GM21717 (cell line): Measurements from ENCODE around the gene FAM47C.
"Not testable (repeated sequence)": the region's sequence is repeated elsewhere in the genome, so short reads cannot be mapped to it uniquely, and the experiment has no call there.

Experiments
- ATAC-seq: cut with Tn5 transposase; IDR thresholded peaks from one replicate; pipeline ENCODE4 v1.9.1; 2021; ENCODE audit warnings: mild to moderate bottlenecking, moderate library complexity; ENCODE audit not compliant: unreplicated experiment

Gene FAM47C

DNA sequence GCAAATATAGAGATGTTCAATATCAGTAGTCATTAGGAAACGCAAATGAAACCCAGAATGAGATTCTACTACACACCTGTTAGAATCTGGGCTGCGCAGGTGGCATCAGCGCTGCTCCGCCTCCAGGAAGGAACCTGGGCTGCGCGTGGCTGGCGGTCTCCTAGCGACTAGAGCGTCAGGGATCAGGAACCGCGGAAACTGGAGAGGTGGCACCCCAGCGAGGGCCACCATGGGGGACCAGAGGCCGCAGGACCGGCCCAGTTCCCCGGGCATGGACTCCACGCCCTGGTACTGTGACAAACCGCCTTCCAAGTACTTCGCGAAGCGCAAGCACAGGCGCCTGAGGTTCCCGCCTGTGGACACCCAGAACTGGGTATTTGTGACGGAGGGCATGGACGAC is at the start of gene FAM47C:
FAM47C (plus strand) TSS at position 185 of the 400 bp plus-strand sequence; CDS start at position 230, 45 bp downstream.
- not testable (repeated sequence) for ATAC-seq

DNA sequence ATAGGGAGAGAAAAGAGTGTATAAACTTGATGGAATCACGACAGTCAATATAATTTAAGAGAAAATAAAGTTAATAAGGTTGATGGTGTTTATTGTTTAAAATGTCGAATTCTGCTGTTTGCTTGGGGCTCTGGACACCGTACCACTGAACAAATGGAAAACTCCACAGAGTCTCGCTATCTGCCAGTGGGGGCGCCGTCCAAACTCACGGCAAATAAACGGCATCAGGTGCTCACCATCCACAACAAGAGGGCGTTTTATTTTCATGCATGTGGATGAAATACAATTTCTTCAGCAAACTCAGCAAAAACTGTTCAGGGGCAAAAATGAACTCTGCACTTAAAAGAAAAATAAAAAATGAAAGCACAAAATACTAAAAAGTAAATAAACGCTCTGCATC is 46.6 kb upstream of the FAM47C start:
- ATAC-seq: no peak

GRCh38 chrX:36963069-36963808 is 44.9 kb upstream of the FAM47C start:
- ATAC-seq: no peak

DNA sequence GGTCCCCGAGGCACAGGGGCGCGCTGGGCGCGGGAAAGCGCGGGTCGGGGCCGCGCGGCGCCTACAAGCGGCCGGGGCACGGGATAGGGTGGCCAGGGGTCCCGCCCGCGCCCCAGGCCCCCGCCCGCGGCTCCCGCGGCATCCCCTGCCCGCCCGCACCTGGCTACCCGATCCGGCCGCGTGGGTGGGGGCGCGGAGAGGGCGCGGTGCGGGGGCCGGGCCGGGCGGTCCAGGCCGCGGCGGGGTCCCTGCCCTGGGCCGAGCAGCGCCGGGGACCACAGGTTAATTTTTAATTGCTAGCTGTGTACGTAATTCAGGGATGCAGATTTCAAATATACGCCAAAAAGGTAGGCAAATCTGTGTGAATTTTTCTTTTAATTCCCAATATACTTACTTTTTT is 44.3 kb upstream of the FAM47C start:
- no peak for ATAC-seq

DNA sequence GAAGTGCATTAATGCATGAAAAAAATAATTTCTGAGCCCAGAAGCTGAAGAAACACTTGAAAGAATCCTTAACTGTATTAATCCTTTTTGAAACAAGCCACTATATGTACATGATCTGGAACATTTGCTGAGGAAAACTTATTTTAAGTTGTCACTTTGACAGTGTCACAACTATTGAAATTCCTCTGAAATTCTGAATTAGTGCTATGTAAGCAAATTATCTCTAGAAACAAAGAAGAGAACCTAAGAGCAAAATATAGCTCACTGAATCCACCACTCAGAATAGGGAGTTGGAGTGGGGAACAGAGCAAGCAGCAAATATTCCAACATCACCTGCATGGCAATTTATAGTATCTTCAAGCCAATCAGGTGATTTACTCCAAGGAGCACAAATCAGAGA is 34.6 kb upstream of the FAM47C start:
- no peak for ATAC-seq

DNA sequence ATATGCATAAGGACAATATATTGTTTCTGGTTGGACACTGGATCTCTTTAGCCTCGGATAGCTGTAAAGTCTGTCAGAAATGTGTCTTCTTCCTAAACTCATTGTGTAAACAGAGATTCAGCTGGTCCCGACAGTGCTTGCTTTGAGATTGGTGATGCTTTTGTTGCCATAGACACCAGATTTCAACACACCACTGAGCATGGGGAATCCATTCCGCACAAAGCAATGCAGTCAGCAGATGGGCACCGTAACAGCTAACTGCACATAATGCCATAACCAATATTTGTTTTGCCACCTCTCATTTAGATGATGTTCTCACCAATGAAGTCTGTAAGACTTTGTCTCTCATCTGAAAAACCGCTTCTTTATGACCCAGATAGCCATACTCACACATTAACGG is 33.3 kb upstream of the FAM47C start:
- ATAC-seq: no peak

GRCh38 chrX:36978886-36979285 is 29.3 kb upstream of the FAM47C start:
- no peak for ATAC-seq

GRCh38 chrX:36983831-36984230 is 24.3 kb upstream of the FAM47C start:
- ATAC-seq: no peak

GRCh38 chrX:36985416-36986209 is 22.6 kb upstream of the FAM47C start:
- not testable (repeated sequence) for ATAC-seq

- no peak for ATAC-seq
Measured at GRCh38 chrX:36986231-36986630, 21.9 kb upstream of the FAM47C start.

DNA sequence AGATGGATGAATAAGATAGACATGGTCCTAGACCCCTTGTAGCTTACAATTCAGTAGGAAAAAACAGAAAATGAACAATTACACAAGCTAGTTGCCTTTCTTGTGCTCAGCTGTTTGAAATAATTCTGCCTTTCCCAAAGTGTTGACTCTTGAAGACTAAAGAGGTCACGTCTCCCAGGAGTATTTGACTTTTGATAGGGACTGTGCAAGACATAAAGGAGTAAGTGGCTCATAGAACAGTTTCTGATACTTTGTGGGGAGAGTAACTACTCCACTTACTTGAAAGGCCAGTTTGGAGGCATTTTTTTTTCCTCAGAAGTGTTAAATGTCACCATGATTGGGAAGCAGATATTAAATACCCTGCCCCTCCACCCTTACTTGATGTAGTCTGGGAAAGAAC is 21.0 kb upstream of the FAM47C start:
- not testable (repeated sequence) for ATAC-seq

- ATAC-seq: no peak
Measured at GRCh38 chrX:37000140-37000539, 8.0 kb upstream of the FAM47C start.

GRCh38 chrX:37010496-37010895 is 2.3 kb downstream of the FAM47C start:
- no peak for ATAC-seq

DNA sequence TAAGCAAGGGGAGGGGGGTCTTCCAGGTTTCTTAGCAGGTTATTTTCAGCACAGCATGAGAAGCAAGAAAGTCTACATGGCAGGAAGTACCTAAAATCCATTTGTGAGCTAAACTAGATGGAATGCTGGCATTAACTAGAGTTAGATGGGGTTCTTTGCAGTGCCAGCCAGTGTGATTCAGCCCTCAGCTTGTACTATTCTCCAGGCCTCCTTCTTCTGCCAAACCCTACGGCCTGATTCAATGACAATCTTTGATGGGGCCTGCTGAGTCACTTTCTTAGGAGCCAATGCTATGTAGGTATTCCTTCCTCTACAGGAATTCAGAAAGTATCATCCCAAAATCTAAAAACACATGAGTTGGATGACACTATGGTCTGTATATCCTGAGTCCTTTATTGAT is 26.1 kb downstream of the FAM47C start:
- not testable (repeated sequence) for ATAC-seq

GRCh38 chrX:37036674-37037220 is 28.6 kb downstream of the FAM47C start:
- not testable (repeated sequence) for ATAC-seq

GRCh38 chrX:37038814-37039213 is 30.6 kb downstream of the FAM47C start:
- not testable (repeated sequence) for ATAC-seq

DNA sequence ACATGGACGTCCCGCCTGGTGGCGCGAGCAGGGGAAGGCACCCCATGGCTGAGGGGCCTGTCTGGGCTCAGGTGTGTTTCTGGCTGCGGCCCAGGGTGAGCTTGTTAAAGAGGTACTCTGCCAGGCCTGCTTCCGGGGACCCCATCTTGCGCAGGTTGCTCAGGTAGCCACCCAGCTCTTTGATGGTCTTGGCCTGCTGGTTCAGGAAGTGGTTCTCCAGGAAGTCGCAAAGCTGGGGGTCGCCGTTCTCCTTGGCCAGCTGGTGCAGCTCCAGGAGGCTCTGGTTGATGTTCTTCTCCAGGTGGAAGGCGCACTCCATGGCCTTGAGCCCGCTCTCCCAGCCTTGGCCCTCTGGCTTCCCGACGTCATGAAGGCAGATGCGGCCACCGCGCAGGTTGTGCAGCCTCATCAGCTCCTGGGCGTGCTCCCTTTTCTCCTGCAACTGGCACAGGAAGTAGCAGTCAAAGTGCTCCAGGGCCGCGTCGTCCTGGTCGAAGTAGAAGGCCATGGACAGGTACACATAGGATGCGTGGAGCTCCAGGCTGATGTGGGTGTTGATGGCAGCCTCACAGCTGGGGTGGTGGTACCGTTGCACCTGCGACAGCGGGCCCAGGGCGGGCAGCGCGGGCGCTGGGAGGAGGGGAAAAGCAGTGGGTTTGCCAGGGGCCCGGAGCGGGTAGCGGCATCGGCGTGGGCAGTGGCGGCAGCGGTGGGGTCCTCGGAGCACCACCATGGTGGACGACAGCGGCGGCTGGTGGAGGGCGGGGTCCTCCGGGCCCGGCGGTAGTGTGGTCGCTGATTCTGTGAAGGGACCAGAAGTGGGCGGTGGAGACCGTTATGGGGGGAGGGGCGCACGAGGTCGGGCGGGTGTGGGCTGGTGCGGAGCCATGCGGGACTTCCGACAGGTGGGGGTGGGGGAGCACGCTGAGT is 35.1 kb downstream of the FAM47C start:
- not testable (repeated sequence) for ATAC-seq

DNA sequence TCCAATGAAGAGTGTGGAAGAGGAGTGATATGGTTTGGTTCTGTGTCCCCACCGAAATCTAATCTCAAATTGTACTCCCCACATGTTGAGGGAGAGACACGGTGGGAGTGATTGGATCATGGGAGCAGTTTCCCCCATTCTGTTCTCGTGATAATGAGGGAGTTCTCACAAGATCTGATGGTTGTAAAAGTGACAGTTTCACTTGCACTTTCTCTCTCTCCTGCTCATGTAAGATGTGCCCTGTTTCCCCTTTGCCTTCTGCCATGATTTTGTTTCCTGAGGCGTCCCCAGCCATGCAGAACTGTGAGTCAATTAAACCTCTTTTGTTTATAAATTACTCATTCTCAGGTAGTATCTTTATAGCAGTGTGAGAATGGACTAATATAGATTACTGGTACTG is 39.6 kb downstream of the FAM47C start:
- ATAC-seq: no peak

- ATAC-seq: not testable (repeated sequence)
Measured at GRCh38 chrX:37057572-37057971, 49.4 kb downstream of the FAM47C start.

- no peak for ATAC-seq
Measured at GRCh38 chrX:37060999-37061398, 52.8 kb downstream of the FAM47C start.
